IPS DF 4.7 (cell line): ENCODE results near the gene MGAT1.
"Not testable (repeated sequence)": the region's sequence is repeated elsewhere in the genome, so short reads cannot be mapped to it uniquely, and the experiment has no call there.

Experiments
- DNase-seq: peaks from one replicate; pipeline ENCODE4 v3.0.0-alpha.2; 2013; ENCODE audit warnings: low spot score; ENCODE audit errors: extremely low read depth

MGAT1 gene

DNA sequence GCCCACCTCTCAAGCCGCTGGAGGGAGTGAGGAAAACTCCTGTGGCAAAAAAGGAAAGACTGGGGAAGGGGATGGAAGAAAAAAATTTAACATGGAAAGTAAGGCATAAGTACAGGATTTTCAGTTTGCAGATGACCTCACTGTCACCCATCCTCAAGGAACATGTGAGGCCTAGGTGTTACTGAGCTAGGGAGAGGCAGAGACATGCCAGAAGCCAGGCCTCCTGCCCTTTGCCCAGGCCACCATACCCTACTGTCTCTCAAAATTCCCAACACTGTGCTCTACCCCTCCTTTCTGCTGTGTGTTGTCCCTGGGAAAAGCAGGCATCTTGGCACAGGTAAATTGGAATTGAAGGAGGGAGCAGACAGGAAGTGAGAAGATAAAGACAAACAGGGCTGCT, 4.4 kb upstream of the MGAT1 start:
- DNase-seq: no peak

DNA sequence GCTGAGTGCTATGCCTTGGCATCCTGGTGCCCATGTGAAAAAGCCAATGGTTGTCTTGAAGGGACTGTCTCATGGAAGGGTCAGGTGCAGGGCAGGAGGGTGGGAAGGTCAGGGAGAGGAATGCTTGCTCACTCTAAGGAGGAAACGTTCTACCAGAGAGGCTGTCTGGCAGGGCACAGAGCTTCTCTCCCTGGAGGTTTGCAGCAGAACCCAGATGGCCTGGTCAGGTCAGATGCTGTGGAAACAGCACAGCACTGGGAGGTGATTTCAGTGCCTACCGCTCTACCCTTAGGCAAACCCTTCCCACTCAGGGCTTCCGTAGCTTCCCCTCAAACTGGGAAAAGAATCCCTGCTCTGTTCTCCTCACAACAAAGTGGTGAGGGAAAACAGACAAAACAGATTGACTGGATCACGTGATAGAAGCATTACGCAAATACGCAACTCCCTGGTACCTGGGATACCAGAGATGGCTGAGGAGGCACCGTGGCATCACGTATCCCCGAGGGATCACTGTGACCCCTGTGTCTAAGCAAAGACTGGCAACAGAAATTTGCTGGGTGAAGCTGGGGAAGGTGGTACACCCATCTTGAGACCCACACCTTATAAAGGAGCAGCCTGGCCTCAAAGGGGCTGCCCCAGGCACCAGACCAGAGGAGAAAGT, 3.9 kb upstream of the MGAT1 start:
- no peak for DNase-seq

DNA sequence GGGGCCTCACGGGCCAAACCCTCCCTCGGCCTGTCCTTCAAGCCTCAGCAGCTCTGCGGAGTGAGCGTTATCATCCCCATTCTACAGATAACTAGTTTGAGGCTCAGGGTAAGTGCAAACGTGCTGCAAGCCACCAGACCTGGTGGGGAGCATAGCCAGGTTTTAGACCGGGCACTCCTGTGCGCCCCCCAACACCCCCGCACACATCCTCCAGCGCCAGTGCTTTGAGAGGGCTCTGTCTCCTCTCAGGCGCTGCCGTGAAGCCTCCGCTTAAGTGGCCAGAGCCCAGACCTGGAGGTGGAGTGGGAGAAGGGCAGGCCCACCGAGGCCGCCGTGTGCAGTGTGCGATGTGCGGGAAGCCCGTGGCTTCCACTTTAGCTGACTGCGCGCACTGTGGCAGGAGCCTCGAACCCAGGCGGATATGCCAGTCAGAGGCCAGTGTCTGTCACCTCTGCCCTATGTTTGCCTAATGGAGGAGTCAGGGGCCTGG, 1.6 kb upstream of the MGAT1 start:
- DNase-seq: no peak

DNA sequence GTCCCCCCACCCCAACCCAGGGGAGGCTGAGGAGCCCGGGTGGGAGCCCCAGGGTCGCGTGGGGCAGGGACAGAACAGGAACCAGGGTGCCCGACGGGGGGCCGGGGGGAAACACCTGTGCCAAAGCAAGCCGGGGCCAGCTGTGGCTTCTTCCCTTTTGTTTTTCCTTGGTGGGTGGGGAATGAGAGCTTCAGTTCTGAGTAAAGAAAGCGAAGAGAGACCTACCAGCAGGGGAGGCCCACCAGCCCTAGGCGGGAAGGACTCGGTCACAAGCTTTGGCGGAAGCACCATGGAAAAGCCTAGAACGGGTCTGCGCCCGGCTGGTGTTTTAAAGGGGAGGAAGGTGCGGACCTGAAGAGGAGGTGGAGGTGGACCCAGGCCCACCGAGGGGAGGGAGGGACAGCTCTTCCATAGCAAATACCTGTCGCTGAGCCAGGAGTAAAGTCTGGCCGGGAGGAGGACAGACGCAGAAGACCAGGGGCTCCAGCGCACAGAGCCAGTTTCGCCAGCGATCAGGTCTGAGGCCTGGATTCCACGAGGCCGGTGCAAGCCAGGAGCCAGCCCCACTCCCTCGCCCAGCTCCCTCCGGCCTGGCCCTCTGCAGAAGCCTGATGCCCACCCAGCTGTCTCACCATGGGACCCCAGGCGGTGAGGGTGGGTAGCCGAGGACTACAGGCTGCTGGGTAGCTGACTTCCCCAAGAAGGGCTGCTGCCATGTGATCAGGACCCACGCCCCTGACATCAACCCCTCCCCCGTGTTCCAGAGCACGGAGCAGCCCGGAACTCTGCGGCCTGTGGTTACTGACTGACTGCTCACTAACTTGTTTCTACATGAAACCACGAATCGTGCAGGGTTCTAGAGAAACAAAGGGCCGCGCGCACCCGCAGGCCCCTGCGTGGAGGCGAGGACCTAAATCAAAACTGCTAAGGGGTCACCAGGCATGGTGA, 849 bp upstream of the MGAT1 start:
- DNase-seq: no peak

DNA sequence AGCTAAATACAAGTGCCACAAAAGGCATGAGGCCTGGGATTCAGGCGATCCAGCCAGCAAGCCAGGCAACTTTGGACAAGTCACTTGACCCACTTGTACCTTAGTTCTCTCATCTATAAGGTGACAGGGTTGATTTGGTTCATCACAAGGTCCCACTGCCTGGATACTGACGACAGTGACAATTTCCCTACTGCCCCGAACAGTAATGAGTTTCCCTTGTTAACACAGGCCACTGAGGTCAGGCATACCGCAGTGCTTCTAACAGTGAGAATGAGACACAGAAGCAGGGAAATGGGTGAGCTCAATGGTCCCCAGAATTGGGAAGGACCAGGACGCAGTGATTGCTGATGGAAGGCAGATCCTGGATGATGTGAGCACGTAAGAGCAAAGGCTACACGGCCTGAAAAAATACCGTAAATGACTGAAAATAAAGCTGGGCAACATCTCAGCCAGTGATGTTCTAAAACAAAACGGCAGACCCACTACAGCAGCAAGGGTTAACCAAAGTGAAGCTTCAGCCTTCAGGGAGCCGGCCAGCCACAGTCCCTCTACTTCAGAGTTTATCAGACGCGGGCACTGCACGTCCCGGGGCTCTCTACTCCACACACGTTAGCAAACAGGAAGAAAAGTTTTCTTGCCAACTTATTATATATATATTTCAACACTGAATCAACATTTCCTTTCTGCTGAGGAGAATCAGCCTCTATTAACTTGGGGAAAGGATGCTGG, 846 bp downstream of the MGAT1 start:
- DNase-seq: no peak

DNA sequence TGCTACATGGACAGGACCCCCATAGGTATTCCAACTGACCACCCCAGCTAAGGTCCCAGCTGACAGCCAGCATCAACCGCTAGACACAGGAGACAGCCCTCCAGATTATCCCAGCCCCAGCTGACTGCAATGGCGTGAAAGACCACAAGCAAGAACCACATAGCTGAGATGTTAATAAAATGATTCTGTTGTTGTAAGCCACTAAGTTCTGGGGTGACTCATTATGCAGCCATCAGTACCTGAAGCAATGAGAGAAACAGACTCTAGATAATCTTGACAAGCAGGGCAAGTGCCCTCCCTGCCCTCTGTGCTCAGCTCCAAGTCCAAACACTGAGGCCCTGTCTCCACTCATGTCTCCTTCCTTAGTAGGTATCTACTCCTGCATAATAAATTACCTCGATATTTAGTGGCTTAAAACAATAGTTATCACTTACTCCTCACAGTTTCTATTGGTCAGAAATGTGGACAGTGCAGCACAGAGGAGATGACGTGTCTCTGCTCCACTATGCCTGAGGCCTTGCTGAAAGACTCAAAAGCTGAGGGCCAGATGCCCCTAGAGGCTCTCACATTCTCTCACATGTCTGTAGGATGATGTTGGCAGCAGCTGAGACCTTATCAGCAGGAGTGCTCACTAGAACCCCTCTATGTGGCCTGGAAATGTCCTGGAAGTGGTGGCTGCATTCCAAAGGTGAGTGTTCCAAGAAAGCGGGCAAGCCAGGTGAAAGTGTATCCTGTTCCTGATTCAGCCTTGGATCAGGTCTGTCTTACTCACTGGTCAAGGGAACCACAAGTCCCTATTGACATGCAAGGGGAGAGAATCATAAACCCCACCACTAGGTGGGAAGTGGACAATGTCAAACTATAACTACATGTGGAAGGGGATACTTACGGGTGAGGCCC, 2.5 kb downstream of the MGAT1 start:
- no peak for DNase-seq

DNA sequence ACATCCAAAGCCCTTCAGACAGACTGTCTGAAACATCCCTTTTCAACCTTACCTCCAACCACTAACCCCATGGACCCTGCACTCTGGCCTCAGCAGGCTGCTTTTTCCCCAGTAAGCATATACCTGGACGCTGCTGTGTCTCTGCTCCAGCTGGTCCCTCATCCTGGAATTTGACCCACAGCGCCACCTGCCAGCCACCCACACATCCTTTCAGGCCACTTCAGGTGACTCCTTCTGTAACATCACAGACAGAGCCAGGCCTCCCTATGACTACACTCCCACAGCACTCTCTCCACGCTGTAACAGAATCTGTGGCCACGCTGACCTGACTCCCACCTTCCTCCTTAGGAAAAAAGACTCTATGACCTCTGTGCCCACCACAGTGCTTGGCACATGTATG, 3.4 kb downstream of the MGAT1 start:
- DNase-seq: no peak

DNA sequence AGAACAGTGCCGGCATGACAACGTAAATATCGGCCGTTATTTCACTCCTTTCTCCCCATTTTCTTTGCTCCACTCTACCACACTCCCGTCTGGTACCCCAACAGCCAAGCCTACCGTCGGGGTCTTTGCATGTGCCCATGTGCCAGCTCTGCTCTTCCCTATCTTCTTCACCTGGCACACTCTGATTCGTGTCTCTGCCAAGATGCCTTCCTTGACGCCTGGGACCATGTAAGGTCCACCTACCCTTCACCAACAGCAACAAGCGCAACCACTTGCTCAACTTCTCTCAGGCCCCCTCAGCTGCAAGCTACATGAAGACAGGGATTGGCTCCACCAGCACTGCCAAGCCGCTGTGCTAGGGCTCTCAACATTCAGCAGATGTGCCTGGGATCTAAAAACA, 4.4 kb downstream of the MGAT1 start:
- no peak for DNase-seq

DNA sequence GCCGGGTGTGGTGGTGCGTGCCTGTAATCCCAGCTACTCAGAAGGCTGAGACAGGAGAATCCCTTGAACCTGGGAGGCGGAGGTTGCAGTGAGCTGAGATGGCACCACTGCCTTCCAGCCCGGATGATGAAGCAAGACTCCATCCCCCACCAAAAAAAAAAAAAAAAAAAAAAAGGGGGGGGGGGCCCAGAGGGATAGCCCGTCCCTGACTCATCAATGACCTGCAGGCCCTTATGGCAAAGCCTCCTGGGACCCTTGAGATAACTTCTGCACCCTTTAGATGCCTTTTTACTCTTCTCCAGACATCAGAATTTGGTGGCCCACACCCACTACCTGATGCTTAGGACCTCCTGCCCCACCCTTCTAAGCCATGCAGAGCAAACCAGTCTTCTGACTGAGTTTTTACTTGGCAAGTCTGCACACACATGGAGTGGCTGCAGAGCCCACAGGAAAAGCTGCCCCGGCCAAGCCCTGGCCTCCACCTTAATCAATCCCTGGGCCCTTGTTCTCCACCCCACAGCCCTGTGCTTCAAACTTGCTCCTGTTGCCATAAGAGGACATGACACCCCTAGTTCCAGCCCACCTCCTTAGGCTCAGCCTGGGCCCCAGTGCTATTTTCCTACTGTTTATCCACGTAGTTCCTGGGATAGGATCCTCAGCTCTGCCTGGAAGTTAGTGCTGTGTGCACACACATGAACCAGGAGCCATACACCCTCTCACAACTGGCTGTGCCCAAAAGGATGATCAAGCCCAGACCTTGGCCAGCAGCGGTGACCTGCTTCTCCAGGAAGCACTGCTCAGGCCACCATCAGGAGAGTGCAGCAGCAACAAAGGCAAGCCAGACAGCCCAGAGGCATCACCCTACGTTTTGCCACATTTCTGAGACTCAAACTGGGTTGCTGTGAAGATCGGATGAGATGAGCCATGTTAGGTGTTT, 5.1 kb downstream of the MGAT1 start:
- no peak for DNase-seq

DNA sequence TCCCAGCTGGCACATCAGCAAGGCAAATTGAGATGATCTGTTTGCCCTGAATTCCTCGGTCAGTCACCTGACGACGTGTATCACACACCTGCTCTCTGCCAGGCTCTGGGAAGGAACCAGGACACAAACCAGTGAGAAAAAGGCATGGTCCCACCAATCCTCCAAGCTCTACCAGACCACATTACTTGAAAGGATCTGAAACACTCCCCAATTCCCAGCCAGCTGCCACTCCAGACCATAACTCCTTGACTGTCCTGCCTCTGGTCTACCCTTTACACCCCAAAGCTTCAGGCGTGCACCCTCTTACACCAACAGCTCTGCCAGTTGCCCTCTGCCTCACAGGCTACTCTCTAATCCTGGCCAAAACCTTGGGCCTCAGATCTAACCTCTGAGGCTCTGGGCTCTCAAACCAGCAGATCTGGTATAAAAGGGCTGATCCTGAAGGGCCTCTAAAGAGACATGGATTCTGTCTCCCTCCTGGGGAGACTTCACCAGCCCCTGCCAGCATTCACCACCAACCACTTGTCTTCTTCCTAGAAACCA, 6.8 kb downstream of the MGAT1 start:
- no peak for DNase-seq

DNA sequence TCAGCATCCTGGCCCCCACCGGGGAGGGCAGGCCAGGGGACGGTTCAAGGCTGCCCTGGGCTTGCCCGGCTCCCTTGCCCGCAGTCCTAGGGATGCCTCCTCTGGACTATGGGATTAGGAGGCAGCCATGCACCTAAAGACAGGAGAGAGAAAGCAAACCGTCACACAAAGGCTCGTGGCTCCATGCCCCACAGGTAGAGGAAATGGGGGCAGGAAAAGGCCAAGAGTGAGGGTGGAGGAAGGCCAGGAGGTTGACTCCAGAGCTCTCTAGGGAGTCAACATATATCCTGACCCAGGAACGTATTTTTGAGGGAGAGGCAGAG, 9.7 kb downstream of the MGAT1 start:
- no peak for DNase-seq

DNA sequence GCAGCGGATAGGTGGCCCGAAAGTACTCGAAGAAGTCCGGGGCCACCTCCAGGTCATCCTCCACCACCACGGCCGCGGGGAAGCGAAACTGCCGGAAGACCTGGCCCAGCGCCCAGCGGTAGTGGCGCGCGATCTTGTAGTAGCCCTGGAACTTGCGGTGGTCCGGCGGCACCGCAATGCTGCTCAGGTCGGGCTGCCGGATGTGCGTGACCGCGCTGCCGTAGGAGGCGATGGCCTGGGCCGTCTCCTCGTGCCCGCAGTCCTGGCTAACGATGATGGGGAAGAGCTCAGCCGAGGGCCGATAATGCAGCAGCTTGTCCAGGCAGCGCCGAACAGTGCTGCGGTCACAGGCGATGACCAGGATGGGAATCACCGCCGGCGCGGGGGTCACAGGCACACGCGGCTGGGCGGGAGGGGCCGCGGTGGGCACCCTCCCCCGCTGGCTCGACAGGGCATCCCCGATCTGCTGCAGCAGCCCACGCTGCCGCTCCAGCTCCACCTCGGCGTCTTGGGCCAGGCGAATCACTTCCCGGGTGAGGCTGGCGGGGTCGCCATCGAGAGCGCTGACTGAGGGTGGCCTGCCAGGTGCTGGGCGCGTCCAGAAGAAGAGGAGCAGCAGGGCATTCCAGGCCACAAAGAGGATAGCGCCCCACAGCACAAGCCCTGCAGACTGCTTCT, 10.2 kb downstream of the MGAT1 start:
- no peak for DNase-seq

DNA sequence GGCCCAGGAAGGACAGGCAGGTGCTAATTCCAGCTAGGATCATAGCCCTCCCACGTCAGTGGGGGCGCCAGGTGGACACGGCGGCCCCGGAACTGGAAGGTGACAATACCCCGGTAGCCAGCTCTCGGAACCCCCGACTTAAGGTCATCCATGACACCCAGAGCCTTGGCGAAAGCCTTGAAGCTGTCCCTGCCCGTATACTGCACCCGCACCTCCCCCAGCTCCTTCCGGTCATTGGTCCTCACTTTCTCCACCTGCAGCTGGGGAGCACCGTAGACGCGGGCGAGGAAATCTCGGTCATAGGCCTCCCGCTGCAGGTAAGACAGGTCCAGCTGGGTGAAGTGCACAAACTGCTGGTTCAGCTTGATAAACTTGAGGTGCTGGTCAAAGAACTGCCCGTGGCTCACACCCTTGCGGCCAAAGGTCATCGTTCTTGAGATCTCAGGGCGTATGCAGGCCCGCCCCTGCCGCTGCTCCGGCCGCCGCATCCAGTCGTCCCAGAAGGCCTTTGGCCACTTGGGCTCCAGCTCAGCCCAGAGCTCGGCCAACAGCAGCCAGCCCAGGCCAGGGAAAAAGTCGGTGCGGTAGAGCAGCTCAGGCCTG, 10.9 kb downstream of the MGAT1 start:
- no peak for DNase-seq

DNA sequence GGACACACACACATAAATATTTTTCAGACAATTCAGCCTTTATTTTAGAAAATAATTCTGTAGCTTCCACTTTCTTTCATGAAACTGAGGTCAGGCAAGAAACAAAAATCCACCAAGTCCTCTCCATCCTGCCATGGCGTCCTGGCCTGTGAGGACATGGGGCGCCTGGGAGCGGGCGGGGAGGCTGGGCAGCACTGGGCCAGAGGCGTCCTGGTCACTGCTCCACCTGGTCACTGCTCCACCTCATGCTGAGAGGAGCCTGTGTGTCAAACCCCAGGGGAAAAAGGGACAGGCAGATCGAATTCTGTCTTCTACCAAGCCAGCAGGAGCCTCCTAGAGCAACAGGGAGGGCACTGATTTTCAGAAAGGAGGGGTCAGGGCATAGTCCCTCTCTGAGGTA, 12.1 kb downstream of the MGAT1 start:
- DNase-seq: no peak

DNA sequence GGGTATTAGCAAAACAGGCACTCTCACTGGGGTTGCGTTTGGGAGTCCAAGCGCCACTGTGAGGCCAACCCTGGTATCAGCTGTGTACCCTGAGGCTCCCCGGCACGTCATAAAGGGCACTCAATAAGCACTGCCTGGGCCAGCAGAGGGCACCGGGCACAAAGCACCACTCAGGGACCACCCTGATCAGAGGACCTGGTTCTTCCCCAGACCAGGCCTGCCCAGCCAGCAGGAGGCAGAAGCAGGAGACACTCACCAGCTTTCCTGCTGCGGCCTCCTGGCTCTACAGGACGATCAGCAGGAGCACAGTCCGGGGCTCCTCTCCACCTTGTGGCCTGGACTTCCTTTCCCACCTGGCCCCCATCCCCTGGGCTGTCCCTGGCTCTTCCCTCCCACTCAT, 12.6 kb downstream of the MGAT1 start:
- DNase-seq: no peak

DNA sequence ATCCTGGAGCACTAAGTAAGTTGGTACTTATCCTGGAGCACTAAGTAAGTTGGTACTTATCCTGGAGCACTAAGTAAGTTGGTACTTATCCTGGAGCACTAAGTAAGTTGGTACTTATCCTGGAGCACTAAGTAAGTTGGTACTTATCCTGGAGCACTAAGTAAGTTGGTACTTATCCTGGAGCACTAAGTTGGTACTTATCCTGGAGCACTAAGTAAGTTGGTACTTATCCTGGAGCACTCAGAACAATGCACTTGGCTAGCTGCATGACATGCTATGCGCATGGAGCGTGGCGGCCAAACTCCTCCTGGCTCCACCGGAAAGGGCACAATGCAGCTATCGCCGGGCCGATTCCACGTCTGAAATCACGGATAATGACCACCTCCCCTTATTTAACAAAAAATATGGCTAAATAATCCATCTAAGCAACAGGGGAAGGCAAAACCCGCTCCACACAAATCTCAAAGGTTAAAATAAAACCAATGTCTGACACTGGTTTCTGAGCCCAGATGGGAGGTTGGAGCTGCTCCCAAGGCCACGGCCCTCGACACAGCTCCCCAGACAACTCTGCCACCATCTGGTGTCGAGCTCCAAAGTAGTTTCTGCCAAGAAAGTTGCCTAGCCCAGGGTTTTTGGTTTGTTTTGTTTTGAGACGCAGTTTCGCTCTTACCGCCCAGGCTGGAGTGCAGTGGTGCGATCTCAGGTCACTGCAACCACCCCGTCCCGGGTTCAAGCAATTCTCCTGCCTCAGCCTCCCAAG, 13.8 kb downstream of the MGAT1 start:
- not testable (repeated sequence) for DNase-seq

DNA sequence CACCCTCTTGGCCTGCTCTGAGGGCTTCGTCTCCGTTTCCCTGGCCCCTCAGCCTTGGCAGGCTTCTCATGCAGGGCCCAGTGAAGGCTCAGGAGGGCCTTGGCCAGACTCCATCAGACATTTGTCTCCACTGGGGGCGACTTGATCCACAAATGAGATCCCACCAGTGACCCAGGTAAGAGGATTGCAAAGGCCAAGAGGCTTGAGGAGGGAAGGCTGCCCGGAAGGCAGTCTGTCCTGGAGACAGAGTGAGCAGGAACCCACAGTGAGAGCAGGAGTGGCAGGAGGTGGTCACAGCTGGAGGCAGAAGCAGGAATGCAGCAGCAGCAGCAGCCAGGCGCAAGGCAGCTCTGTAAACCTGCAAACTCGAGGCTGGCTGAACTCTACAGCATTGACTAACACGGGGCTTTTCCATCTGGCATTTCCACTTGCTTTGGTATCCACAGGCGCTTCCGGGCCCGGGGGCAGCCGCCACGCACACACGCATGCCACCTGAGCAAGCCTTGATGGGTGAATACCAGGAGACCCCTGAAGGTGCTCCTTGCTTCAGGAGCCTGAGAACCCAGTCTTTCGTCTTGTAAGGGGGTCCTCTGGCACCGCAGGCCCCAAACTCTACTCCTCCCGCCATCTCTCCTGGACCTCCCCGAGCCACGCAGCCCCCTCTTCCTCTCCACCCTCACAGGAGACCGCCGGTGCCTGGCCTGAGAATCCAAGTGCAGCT, 14.7 kb downstream of the MGAT1 start:
- no peak for DNase-seq
